ENCODE data around the gene SPEG.

The SPEG gene

DNA sequence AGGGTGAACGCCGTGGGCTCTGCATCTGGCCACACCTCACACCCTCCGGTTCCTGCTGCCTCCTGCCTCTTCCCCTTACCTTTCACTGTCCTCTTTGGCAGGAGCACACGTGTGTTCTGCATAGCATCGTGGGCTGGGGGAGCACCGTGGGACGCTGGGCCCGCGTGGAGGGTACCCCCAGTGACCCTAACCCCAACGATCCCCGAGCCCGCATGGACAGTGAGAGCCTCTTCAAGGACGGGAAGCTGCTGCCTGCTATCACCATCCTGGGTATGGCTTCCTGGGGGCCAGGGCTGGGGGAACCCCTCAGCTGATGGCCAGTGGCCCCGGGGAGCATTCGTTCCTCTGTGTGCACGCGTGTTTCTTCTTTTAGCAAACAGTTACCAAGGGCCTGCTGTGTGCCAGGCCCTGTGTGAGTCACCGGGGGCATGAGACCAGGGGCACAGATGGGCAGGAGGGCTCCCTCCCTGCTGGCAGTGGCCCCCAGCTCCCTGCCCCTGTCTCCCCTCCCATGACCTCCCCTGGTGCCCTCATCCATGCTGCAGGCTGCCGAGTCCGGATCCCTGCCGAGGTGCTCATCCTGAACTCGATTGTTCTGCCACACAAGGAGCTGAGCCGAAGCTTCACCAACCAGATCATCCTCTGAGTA, 71.6 kb downstream of the SPEG start:
- peaks cover 9% of the 10 kb centered on the region for H3K27me3 ChIP-seq (ENCODE audit: low read depth, low read length)
- H3K9me3 ChIP-seq (ENCODE audit: control insufficient read depth in 1 of 2, low read length in 2 of 2) = no peaks in the 10 kb centered on the region
- peaks cover 32 to 52% of the 10 kb centered on the region in 2 donors for H3K36me3 ChIP-seq (ENCODE audit: control insufficient read depth in 1 of 2, insufficient read depth in 2 of 2, low read length in 2 of 2)
- H3K27ac ChIP-seq (ENCODE audit: low read length) = no peak overlapping the region
- H3K4me1 ChIP-seq (ENCODE audit: control insufficient read depth in 1 of 2, insufficient read depth in 2 of 2, low read length in 2 of 2) = peaks cover 0 to 21% of the 10 kb centered on the region in 2 donors
- H3K4me3 ChIP-seq (ENCODE audit: low read depth in 1 of 2, low read length in 2 of 2) = no peak overlapping the region

DNA sequence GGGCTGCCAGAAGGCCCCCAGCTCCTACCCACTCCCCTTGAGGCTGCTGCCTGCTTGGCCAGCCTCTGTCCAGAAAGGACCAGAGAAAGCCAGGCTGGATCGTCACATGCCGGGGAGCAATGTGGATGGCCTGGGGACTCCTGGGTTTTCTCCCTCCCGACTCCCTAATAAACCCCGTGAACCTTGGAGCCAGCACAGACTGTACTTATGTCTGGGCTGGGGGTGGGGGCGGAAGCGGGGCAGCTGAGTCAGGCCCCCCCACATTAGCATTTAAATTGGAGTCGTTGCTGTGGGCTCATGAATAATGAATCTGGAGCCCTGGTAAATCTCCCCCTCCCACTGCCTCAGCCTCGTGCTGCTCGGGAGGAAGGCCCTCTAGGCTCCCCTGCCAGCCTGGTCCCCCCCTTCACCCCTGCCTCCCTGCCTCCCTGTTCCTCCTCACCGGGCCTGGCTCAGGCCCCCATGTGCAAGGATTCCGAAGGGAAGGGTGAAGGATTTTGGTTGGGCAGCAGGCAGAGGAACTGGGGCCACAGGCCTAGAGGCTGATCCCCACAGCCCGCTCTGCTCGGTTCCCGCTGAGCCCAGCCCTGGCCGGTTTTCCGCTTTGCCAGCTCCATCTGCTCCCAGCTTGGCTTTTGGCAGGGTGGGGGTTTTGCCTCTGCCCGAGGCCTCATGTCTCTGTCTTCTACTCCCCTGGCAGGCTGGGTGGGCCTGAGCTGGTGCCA, 72.3 kb downstream of the SPEG start:
- Histone ChIP-seq H3K4me1 (ENCODE audit: control insufficient read depth in 1 of 2, insufficient read depth in 2 of 2, low read length in 2 of 2) (peaks cover 0 to 21% of the 10 kb centered on the region in 2 donors), H3K9me3 (ENCODE audit: control insufficient read depth in 1 of 2, low read length in 2 of 2) (no peaks in the 10 kb centered on the region), H3K27me3 (ENCODE audit: low read depth, low read length) (peaks cover 9% of the 10 kb centered on the region), H3K27ac (ENCODE audit: low read length) (no peak overlapping the region), H3K36me3 (ENCODE audit: control insufficient read depth in 1 of 2, insufficient read depth in 2 of 2, low read length in 2 of 2) (peaks cover 32 to 46% of the 10 kb centered on the region in 2 donors), H3K4me3 (ENCODE audit: low read depth in 1 of 2, low read length in 2 of 2) (no peak overlapping the region)

DNA sequence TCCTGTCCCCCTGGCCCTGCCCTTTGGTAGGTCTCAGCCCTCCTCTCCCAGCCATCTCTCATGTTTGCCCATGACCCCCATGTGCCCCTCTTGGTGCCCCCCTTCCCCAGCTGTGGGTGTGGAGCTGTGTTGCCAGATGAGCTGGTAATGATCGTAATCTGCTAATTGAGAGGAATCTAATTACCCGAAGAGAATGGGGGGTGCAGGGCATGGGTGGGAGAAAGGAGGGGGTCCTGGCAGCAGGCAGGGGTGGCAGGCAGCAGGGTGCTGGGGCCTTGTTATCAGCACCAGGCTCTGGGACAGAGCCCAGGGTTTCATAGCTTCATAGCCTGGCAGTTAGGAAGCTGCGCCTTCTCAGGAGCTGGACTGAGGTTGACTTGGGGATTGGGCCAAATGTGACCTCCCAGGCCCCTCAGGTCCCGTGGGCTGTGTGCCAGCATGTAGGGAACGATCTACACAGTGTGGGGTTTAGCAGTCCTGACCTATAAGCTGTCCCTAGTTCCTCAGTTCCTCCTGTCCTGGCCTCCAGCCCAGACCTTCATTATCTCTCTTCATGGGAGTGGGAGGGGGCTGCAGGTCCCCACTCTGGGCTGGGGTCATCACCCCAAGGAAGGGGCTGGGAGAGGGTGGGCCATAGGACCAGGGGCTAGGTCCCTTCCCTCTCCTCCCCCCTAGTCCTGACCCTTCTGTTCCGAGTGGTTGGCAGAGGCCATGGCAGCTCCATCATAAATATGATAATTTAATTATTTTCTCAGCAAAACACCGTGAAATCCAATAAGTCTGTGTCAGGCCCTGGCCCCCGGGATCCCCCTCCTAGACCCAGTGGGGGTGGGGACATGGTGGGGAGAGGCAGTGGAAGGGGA, 73.2 kb downstream of the SPEG start:
- Histone ChIP-seq H3K27me3 (ENCODE audit: low read depth, low read length) (peaks cover 12% of the 10 kb centered on the region), H3K27ac (ENCODE audit: low read length) (no peak overlapping the region), H3K36me3 (ENCODE audit: control insufficient read depth in 1 of 2, insufficient read depth in 2 of 2, low read length in 2 of 2) (peaks cover 32 to 42% of the 10 kb centered on the region in 2 donors), H3K4me1 (ENCODE audit: control insufficient read depth in 1 of 2, insufficient read depth in 2 of 2, low read length in 2 of 2) (peaks cover 0 to 21% of the 10 kb centered on the region in 2 donors), H3K4me3 (ENCODE audit: low read depth in 1 of 2, low read length in 2 of 2) (no peak overlapping the region), H3K9me3 (ENCODE audit: control insufficient read depth in 1 of 2, low read length in 2 of 2) (no peaks in the 10 kb centered on the region)

DNA sequence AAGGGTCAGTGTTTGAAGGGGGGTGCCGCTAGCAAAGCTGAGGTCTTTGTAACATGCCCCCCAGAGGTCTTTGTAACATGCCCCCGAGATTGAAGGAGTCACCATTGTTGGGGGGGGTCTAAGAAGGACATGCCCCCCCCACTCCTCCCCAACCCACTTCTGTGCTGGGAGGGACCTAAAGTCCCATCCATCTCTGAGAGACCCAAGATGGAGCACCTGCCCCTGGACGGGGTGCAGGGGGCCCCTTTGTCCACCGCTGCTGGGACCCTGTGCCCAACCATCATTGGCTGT, 73.7 kb downstream of the SPEG start:
- Histone ChIP-seq H3K27ac (ENCODE audit: low read length) (no peak overlapping the region), H3K27me3 (ENCODE audit: low read depth, low read length) (peaks cover 18% of the 10 kb centered on the region), H3K4me1 (ENCODE audit: control insufficient read depth in 1 of 2, insufficient read depth in 2 of 2, low read length in 2 of 2) (peaks cover 0 to 21% of the 10 kb centered on the region in 2 donors), H3K36me3 (ENCODE audit: control insufficient read depth in 1 of 2, insufficient read depth in 2 of 2, low read length in 2 of 2) (peaks cover 31 to 40% of the 10 kb centered on the region in 2 donors), H3K9me3 (ENCODE audit: control insufficient read depth in 1 of 2, low read length in 2 of 2) (no peaks in the 10 kb centered on the region), H3K4me3 (ENCODE audit: low read depth in 1 of 2, low read length in 2 of 2) (no peak overlapping the region)

DNA sequence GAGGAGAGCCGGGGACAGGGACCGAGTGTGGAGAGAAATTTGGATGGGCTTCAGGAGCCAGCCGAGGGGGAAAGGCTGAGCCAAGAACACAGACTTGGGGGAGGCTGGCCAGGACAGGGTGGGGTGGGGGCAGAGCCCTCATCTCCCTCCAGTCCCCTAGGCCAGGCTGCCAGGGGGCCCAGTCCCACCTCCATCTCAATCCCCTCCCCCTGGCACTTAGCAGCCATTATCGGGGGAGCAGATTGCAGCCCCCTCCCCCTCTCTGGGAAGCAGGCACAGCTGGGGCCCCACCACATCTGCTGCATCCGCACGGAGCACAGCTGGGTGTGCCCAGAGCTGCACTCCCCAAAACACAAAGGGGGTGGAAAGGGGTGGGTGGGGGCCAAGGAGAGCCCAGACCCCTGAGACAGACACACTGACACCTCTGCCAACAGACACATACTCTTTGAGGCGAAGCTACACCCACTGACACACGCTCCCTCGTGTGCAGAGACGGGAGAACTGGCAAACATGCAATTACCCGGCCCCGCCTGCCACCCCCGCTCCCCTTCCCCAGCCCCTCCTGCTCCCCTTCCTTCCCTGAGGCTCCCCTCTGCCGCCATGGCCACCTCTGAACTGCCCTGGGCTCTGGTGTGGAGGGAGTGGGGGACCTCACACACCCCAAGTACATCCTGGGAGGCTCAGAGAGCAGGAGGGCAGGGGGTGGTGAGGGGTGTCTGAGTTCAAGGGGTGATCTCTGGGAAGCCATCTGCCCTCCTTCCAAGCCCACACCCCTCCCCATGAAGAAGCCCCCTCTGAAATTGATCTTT, 74.5 kb downstream of the SPEG start:
- Histone ChIP-seq H3K9me3 (ENCODE audit: control insufficient read depth in 1 of 2, low read length in 2 of 2) (no peaks in the 10 kb centered on the region), H3K4me3 (ENCODE audit: low read depth in 1 of 2, low read length in 2 of 2) (peak overlapping the region in 1 of 2 donors; percentile 44), H3K27ac (ENCODE audit: low read length) (no peak overlapping the region), H3K27me3 (ENCODE audit: low read depth, low read length) (peaks cover 24% of the 10 kb centered on the region), H3K4me1 (ENCODE audit: control insufficient read depth in 1 of 2, insufficient read depth in 2 of 2, low read length in 2 of 2) (peaks cover 0 to 21% of the 10 kb centered on the region in 2 donors), H3K36me3 (ENCODE audit: control insufficient read depth in 1 of 2, insufficient read depth in 2 of 2, low read length in 2 of 2) (peaks cover 24 to 32% of the 10 kb centered on the region in 2 donors)

DNA sequence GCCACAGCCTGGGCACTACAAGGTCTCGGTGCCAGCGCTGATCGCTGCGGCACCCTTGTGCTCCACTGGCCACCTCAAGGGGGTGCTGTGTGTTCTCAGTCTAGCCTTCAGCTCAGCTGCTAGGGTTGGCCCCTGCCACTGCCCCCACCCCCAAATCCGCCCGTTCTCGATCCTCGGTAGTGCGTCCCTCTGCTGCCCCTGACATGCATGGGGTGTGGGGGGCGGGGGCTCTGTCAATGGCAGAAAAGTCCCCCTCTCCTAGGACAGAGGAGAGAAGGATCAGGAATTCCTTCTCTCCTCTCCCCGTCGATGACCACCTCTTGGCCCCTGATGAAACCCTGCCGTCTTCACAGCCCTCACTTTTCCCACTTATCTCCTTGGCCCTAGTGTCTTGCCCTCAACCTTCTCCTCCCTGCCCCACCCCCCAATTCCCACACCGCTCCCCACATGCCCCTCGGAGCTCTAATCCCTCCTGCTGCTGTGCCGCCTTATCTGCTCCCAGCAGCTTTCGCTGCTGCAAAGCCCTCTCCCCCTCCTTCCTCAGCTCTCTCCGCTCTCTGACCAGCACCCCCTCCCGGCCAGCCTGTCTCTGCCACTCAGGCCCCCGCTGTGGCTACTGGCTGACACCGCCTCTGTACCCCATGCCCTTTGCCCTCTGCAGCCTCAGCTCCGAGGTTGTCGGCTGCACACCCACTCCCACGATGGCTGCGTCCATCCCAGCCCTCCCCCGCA, 75.3 kb downstream of the SPEG start:
- H3K27ac ChIP-seq (ENCODE audit: low read length) = no peak overlapping the region
- peaks cover 31% of the 10 kb centered on the region for H3K27me3 ChIP-seq (ENCODE audit: low read depth, low read length)
- no peaks in the 10 kb centered on the region for H3K9me3 ChIP-seq (ENCODE audit: control insufficient read depth in 1 of 2, low read length in 2 of 2)
- H3K4me3 ChIP-seq (ENCODE audit: low read depth in 1 of 2, low read length in 2 of 2) = peak overlapping the region; percentile 16 to 44
- peaks cover 17 to 25% of the 10 kb centered on the region in 2 donors for H3K36me3 ChIP-seq (ENCODE audit: control insufficient read depth in 1 of 2, insufficient read depth in 2 of 2, low read length in 2 of 2)
- H3K4me1 ChIP-seq (ENCODE audit: control insufficient read depth in 1 of 2, insufficient read depth in 2 of 2, low read length in 2 of 2) = peaks cover 0 to 21% of the 10 kb centered on the region in 2 donors

DNA sequence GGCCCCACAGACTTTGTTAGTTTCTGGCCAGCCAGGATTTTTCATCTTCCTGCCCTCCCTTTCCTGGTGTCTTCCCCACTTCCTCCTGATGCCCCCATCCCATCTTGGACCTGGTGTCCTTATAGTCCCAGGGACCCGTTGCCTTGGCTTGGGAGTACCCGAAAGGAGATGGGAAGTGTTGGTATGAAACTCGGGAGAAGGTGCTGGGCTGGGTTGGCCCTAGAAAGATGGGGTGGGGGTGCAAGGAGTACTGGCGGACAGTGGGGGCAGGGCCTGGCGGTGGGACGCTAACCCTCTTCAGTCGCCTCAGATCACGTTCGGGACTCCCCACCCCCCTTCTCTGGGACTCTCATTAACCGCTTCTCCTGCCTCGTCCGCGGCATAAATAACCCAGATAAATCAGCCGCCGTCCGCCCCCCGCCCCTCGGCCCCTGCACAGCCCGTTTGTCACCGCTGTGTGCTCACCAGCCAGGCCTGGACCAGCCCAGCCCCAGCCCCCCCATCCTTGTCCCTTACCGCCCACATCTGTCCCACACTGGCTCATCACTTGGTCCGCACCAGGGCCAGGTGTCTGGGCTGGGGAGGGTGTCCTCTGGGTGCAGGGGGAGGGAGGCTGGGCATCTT, 76.0 kb downstream of the SPEG start:
- no peak overlapping the region for H3K27ac ChIP-seq (ENCODE audit: low read length)
- H3K27me3 ChIP-seq (ENCODE audit: low read depth, low read length) = peaks cover 35% of the 10 kb centered on the region
- H3K4me3 ChIP-seq (ENCODE audit: low read depth in 1 of 2, low read length in 2 of 2) = no peak overlapping the region
- peaks cover 0 to 21% of the 10 kb centered on the region in 2 donors for H3K4me1 ChIP-seq (ENCODE audit: control insufficient read depth in 1 of 2, insufficient read depth in 2 of 2, low read length in 2 of 2)
- H3K36me3 ChIP-seq (ENCODE audit: control insufficient read depth in 1 of 2, insufficient read depth in 2 of 2, low read length in 2 of 2) = peaks cover 11 to 18% of the 10 kb centered on the region in 2 donors
- no peaks in the 10 kb centered on the region for H3K9me3 ChIP-seq (ENCODE audit: control insufficient read depth in 1 of 2, low read length in 2 of 2)

DNA sequence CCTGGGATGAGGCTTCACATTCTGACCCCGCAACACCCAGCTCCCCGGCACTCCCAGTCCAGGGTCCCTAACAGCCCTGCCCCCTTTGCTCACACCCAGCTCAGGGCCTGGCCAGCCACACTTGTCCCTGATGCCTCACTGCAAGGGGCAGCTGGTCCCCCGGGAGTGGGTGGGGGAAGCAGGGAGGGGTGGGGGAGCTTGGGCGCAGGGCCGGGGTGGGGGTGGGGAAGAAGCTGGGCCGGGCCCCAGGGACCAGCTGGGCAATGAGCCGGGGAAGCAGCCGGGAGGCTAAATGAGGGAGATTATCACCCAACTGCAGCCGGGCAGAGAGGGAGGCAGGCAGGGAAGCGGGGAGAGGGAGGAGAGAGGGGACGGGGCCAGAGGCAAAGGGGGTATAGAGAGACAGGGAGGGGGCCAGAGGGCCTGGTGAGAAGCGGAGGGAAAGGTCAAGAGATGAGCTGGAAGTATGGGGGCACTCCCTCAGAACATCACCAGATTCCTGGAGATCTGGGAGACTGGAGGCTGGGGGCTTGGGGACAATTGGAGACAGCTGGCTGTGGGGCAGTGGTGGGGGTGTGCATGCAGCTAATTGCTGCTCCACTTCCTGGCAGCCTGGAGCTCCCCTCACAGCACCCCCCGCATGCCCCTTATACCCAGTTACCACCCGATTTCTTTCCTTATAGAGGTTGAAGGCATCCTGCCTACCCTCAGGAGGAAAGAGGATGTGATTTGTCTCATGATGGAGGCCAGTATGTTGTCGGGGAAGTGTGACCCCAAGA, 77.1 kb downstream of the SPEG start:
- peaks cover under 1 to 7% of the 10 kb centered on the region in 2 donors for H3K36me3 ChIP-seq (ENCODE audit: control insufficient read depth in 1 of 2, insufficient read depth in 2 of 2, low read length in 2 of 2)
- H3K27me3 ChIP-seq (ENCODE audit: low read depth, low read length) = peaks cover 35% of the 10 kb centered on the region
- no peak overlapping the region for H3K27ac ChIP-seq (ENCODE audit: low read length)
- H3K9me3 ChIP-seq (ENCODE audit: control insufficient read depth in 1 of 2, low read length in 2 of 2) = no peaks in the 10 kb centered on the region
- H3K4me3 ChIP-seq (ENCODE audit: low read depth in 1 of 2, low read length in 2 of 2) = no peak overlapping the region
- H3K4me1 ChIP-seq (ENCODE audit: control insufficient read depth in 1 of 2, insufficient read depth in 2 of 2, low read length in 2 of 2) = peaks cover 0 to 21% of the 10 kb centered on the region in 2 donors

DNA sequence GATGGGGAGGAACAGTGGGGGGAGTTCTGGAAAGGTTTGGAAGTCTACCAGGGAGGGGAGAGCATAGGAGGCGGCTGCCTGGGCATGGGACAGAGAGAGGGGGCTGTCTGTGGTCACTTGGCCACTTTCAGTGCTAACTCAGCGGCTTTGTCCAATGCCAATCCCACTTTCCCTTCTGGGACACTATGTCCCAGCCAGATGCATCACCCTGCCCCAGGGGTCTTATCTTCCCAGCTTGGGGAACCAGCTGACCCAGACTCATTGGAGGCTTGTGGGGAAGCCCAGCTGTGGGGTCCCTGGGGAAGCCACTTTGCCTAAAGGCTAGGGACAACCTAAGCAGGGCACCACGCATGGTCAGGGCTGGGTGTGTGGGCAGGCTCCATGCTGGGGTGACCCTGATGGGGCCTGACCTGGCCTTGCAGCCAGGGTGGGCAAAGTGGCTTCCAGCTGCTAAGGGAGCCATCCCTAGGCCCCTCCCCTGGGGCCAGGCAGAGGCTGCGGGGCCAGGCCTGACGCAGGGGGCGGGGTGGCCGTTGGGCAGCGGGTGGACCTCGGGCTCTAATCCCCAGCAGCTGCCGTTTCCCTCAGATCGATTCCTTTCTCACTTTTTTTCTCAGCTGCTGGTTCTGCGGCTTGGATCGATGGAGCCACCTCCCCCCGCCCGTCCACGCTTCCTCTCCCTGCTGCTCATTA, 78.0 kb downstream of the SPEG start:
- H3K27me3 ChIP-seq (ENCODE audit: low read depth, low read length) = peaks cover 35% of the 10 kb centered on the region
- no peaks in the 10 kb centered on the region for H3K9me3 ChIP-seq (ENCODE audit: control insufficient read depth in 1 of 2, low read length in 2 of 2)
- peaks cover 0 to 21% of the 10 kb centered on the region in 2 donors for H3K4me1 ChIP-seq (ENCODE audit: control insufficient read depth in 1 of 2, insufficient read depth in 2 of 2, low read length in 2 of 2)
- H3K36me3 ChIP-seq (ENCODE audit: control insufficient read depth in 1 of 2, insufficient read depth in 2 of 2, low read length in 2 of 2) = no peaks in the 10 kb centered on the region
- H3K27ac ChIP-seq (ENCODE audit: low read length) = no peak overlapping the region
- no peak overlapping the region for H3K4me3 ChIP-seq (ENCODE audit: low read depth in 1 of 2, low read length in 2 of 2)
